HEK293 (cell line): ENCODE data around the gene KRTAP10-10.

Source experiments
- ATF2 ChIP-seq: fragments of 450-650 bp; formaldehyde crosslinking; IDR thresholded peaks from 2 replicates; pipeline ENCODE4 v1.5.1; 2016; ENCODE audit warnings: missing biosample characterization, missing genetic modification characterization, low read depth
- CTCF ChIP-seq: fragments of 450-650 bp; formaldehyde crosslinking; IDR thresholded peaks from 2 replicates; pipeline ENCODE4 v1.5.1; 2016; ENCODE audit warnings: missing biosample characterization, missing genetic modification characterization
- EGR2 ChIP-seq: fragments of 450-650 bp; formaldehyde crosslinking; IDR thresholded peaks from 2 replicates; pipeline ENCODE4 v1.5.1; 2016; ENCODE audit warnings: low read depth, missing biosample characterization, missing genetic modification characterization
- MYNN ChIP-seq: fragments of 450-650 bp; formaldehyde crosslinking; IDR thresholded peaks from 2 replicates; pipeline ENCODE4 v1.5.1; 2016; ENCODE audit warnings: missing biosample characterization, missing genetic modification characterization, borderline replicate concordance
- ZNF10 ChIP-seq: fragments of 450-650 bp; formaldehyde crosslinking; IDR thresholded peaks from 2 replicates; pipeline ENCODE4 v1.5.1; 2017; ENCODE audit warnings: missing biosample characterization, missing genetic modification characterization
- ZNF121 ChIP-seq: fragments of 450-650 bp; formaldehyde crosslinking; IDR thresholded peaks from 2 replicates; pipeline ENCODE4 v1.5.1; 2016; ENCODE audit warnings: missing biosample characterization, missing genetic modification characterization
- ZNF132 ChIP-seq: fragments of 450-650 bp; formaldehyde crosslinking; IDR thresholded peaks from 2 replicates; pipeline ENCODE4 v1.5.1; 2017; ENCODE audit warnings: missing biosample characterization, missing genetic modification characterization, borderline replicate concordance
- ZNF133 ChIP-seq: fragments of 450-650 bp; formaldehyde crosslinking; IDR thresholded peaks from 2 replicates; pipeline ENCODE4 v1.5.1; 2016; ENCODE audit warnings: missing biosample characterization, missing genetic modification characterization
- ZNF221 ChIP-seq: fragments of 450-650 bp; formaldehyde crosslinking; IDR thresholded peaks from 2 replicates; pipeline ENCODE4 v1.5.1; 2017; ENCODE audit warnings: missing biosample characterization, missing genetic modification characterization, borderline replicate concordance
- ZNF624 ChIP-seq: fragments of 450-650 bp; formaldehyde crosslinking; IDR thresholded peaks from 2 replicates; pipeline ENCODE4 v1.5.1; 2017; ENCODE audit warnings: missing biosample characterization, missing genetic modification characterization
- ZNF677 ChIP-seq: fragments of 450-650 bp; IDR thresholded peaks from 2 replicates; pipeline ENCODE4 v1.5.0; 2018; ENCODE audit warnings: missing biosample characterization, mild to moderate bottlenecking, missing genetic modification characterization, moderate library complexity
- ZSCAN23 ChIP-seq: fragments of 450-650 bp; formaldehyde crosslinking; IDR thresholded peaks from 2 replicates; pipeline ENCODE4 v1.5.1; 2016; ENCODE audit warnings: missing biosample characterization, missing genetic modification characterization
- TF ChIP-seq, protein P1 (sequence below): fragments of 450-650 bp; formaldehyde crosslinking; optimal IDR thresholded peaks from 2 replicates; pipeline ENCODE3; 2016; ENCODE audit warnings: missing biosample characterization, mild to moderate bottlenecking, missing genetic modification characterization
- TF ChIP-seq, protein P2 (sequence below): fragments of 450-650 bp; formaldehyde crosslinking; IDR thresholded peaks from 2 replicates; pipeline ENCODE4 v1.5.1; 2016; ENCODE audit warnings: missing biosample characterization, missing genetic modification characterization

DNA sequence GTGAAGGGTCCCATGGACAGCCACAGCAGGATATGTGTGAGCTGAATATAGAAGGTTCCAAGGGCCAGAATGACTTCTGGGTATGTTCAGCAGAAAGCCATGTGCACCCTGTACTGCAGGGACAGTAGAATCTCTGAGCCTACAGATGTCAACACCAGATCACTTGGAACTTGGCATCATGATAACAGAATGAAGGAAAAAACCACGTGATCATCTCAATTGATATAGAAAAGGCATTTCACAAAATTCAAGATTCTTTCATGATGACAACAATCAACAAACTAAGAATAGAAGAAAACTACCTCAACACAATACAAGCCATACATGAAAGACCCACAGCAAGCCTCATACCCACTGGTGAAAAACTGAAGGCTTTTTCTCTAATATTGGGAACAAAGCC, 30.5 kb downstream of the KRTAP10-10 start:
- TF ChIP-seq CTCF (tag by site-specific recombination) (no peak), EGR2 (no peak), MYNN (tag by site-specific recombination) (no peak), ZNF133 (tag by site-specific recombination) (no peak), ZSCAN23 (tag by site-specific recombination) (no peak), ATF2 (tag by site-specific recombination) (no peak), ZNF10 (tag by site-specific recombination) (no peak), ZNF121 (tag by site-specific recombination) (no peak), ZNF132 (tag by site-specific recombination) (no peak), ZNF677 (no peak), ZNF624 (no peak), ZNF221 (tag by site-specific recombination) (no peak)
- TF ChIP-seq, protein P1, sequence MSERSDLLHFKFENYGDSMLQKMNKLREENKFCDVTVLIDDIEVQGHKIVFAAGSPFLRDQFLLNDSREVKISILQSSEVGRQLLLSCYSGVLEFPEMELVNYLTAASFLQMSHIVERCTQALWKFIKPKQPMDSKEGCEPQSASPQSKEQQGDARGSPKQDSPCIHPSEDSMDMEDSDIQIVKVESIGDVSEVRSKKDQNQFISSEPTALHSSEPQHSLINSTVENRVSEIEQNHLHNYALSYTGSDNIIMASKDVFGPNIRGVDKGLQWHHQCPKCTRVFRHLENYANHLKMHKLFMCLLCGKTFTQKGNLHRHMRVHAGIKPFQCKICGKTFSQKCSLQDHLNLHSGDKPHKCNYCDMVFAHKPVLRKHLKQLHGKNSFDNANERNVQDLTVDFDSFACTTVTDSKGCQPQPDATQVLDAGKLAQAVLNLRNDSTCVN (tag by site-specific recombination): no peak
- TF ChIP-seq, protein P2, sequence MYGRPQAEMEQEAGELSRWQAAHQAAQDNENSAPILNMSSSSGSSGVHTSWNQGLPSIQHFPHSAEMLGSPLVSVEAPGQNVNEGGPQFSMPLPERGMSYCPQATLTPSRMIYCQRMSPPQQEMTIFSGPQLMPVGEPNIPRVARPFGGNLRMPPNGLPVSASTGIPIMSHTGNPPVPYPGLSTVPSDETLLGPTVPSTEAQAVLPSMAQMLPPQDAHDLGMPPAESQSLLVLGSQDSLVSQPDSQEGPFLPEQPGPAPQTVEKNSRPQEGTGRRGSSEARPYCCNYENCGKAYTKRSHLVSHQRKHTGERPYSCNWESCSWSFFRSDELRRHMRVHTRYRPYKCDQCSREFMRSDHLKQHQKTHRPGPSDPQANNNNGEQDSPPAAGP (tag by site-specific recombination): no peak
